Ascending aorta (tissue), 2 donors: ENCODE data around the gene CCDC122. TPM values are rescaled to one million over a fixed set of nuclear protein-coding genes. Genes with fewer than 3 reads are reported as not detected.
A peak's percentile ranks its signal among the peaks of the same experiment; 100 is the strongest.

ENCODE experiments used
- DNase-seq, 2 donors: peaks; one replicate each; pipeline ENCODE4 v3.0.0-alpha.2; 2019; ENCODE audit warnings: low spot score in 2 of 2
- H3K27ac ChIP-seq, 2 donors: fragments of 200-600 bp; sonication (generic); one replicate each; pipeline ENCODE4 v1.5.1; 2016 to 2017; ENCODE audit warnings: mild to moderate bottlenecking in 1 of 2
- H3K27me3 ChIP-seq: fragments of 200-600 bp; sonication (generic); one replicate; pipeline ENCODE4 v1.5.1; 2017
- H3K36me3 ChIP-seq, 2 donors: fragments of 200-600 bp; sonication (generic); one replicate each; pipeline ENCODE4 v1.5.1; 2016
- H3K4me1 ChIP-seq, 2 donors: fragments of 200-600 bp; sonication (generic); one replicate each; pipeline ENCODE4 v1.5.1; 2016 to 2017; ENCODE audit warnings: mild to moderate bottlenecking in 1 of 2
- H3K4me3 ChIP-seq, 2 donors: fragments of 200-600 bp; sonication (generic); one replicate each; pipeline ENCODE4 v1.5.1; 2016 to 2017; ENCODE audit warnings: mild to moderate bottlenecking in 1 of 2
- H3K9me3 ChIP-seq, 2 donors: fragments of 200-600 bp; sonication (generic); one replicate each; pipeline ENCODE4 v1.5.1; 2016
- CTCF ChIP-seq, 3 experiments: fragments of 200-600 bp in 2 of 3; fragments of 450-650 bp in 1 of 3; sonication (generic) in 2 of 3; IDR thresholded peaks; one replicate each; pipeline ENCODE4 v1.5.1; 2016 to 2019; ENCODE audit warnings: antibody characterized with exemption in 3 of 3, mild to moderate bottlenecking in 1 of 3, moderate library complexity in 1 of 3
- intact Hi-C: fragments of 100-400 bp; cut with DNase I; formaldehyde crosslinking; loops from one replicate; pipeline ENCODE4 v1.15.1; 2023
- total RNA-seq: library from RNA; depleted of rRNA; stranded (reverse); fragments of >200 nt; gene quantifications from one replicate; pipeline ENCODE4 v1.1.0, GENCODE V29; 2016

Gene CCDC122
- total RNA-seq, 1 donor from 2014 or later, result 0.64 TPM

- no peak for DNase-seq
- H3K4me3 ChIP-seq, result no peak overlapping the region
- H3K9me3 ChIP-seq, result no peaks in the 10 kb centered on the region
- intact Hi-C loops, result no loop called here
- H3K27me3 ChIP-seq, result no peaks in the 10 kb centered on the region
- H3K36me3 ChIP-seq, result no peaks in the 10 kb centered on the region
- H3K27ac ChIP-seq, result no peak overlapping the region
- H3K4me1 ChIP-seq, result no peaks in the 10 kb centered on the region
- TF ChIP-seq CTCF (IDR thresholded peaks at IDR 0.05), result no peak
These were observed 85.1 kb downstream of the CCDC122 start for GRCh38 chr13:43794416-43794815.

DNA sequence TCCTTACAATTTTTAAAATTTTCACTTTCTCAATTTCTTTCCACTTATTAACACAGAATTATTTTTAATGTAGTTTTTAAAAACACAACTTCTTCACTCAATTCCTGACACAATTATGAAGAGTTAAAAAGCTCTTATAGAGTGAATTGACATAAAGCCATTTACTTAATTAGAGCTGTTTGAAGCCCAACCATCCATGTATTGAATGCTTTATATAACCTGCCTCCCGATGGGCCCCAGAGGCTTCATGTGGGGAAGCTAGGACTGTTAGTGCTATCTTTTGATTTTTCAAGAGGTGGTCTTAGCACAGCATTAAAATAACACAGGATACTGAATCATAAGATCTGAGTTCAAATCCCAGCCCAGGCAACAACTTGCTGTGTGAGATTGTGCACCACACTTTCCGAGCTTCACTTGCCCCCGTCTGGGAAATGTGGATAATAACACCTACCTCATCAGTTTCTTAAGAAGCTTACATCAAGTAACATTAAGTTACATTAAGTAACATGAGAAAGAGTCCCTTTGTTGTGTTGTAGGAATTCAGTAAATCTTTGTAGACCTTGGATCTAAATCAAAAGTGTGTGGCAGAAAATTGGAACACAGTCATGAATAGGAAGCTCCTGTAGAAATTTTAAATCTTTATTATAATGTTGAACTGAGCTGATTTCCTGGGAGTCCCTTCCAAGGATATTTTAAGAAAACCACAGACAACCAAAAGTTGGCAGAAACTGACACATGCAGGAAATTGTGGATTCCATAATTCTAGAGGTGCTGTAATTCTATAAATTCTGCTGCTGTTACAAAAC, 87.3 kb downstream of the CCDC122 start:
- Histone ChIP-seq H3K36me3 (no peaks in the 10 kb centered on the region), H3K4me1 (peaks cover 0 to 4% of the 10 kb centered on the region in 2 donors), H3K27ac (no peak overlapping the region), H3K9me3 (no peaks in the 10 kb centered on the region), H3K27me3 (no peaks in the 10 kb centered on the region), H3K4me3 (no peak overlapping the region)
- intact Hi-C loops, result no loop called here
- TF ChIP-seq CTCF (IDR thresholded peaks at IDR 0.05), result no peak
- DNase-seq, result no peak

GRCh38 chr13:43787997-43788396, 91.5 kb downstream of the CCDC122 start:
- DNase-seq, result no peak
- H3K36me3 ChIP-seq, result no peaks in the 10 kb centered on the region
- peak overlapping the region; percentile 64 to 91 for H3K4me3 ChIP-seq
- peaks cover 4 to 14% of the 10 kb centered on the region in 2 donors for H3K4me1 ChIP-seq
- no peak for TF ChIP-seq CTCF (IDR thresholded peaks at IDR 0.05)
- intact Hi-C loops, result loop anchor here (10.0 kb wide), 1 partner anchor 353 kb away; no protein-coding TSS in a partner anchor
- H3K9me3 ChIP-seq, result no peaks in the 10 kb centered on the region
- no peaks in the 10 kb centered on the region for H3K27me3 ChIP-seq
- H3K27ac ChIP-seq, result no peak overlapping the region

DNA sequence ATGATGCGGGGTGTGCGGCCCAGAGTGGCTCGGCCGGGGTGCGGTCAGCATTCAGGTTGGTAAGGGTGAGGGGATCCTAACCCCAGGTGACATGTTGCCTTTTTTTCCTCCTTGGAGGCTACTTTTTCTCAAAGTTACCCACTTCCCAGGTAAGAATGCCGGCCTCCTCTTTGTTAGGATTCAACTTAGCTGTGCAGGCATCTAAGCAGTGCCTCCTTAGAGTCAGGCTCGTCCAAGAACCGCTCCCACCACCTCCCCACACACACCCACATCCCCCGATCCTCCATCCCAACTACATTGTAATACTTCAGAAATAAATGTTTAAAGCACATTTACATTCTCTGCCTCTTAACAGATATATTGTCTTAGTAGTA, 92.0 kb downstream of the CCDC122 start:
- intact Hi-C loops, result loop anchor here (10.0 kb wide), 1 partner anchor 353 kb away; no protein-coding TSS in a partner anchor
- DNase-seq, result no peak
- H3K36me3 ChIP-seq, result no peaks in the 10 kb centered on the region
- H3K9me3 ChIP-seq, result no peaks in the 10 kb centered on the region
- no peaks in the 10 kb centered on the region for H3K27me3 ChIP-seq
- no peak overlapping the region for H3K27ac ChIP-seq
- H3K4me3 ChIP-seq, result peak overlapping the region; percentile 64 to 91
- peaks cover 4 to 14% of the 10 kb centered on the region in 2 donors for H3K4me1 ChIP-seq
- TF ChIP-seq CTCF (IDR thresholded peaks at IDR 0.05), result no peak

DNA sequence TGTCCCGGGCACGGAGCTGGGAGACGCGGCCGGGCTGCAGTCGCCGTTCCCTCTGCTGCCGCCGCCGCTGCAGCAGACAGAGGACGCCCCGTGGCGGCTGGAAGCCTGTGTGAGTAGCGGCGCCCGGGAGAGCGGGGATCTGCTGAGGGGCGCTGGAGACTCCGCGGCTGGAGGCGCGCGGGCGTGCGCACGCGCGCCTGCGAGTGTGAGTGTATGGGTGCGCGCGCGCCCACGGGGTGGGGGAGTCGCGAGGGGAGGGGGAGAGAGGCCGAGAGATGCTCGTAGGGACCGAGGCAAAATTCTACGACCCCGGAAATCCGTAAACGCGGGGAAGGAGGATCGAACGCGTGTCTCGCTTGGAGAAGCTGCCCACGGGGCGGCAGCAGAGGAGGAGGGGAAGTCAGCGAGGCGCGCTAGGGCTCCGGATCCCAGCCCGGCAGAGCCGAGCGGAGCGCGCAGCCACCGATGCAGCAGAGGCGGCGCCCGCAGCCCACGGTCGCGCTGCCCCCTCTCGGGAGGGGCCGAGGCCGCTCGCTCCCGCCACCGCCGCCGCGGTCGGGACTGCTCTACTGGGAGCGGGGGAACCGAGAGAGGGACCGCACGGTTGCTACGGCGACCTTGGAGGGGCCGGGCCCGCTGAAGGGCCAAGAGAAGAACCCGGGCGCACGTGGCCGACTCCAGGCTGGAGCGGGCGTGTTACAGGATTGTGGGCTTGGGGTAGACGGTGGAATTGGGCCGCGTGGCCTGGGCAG, 92.6 kb downstream of the CCDC122 start, which contains the start of gene ENOX1:
Gene ENOX1 (minus strand): TSS at position 207 of the 752 bp plus-strand sequence.
- DNase-seq, result no peak
- no peaks in the 10 kb centered on the region for H3K9me3 ChIP-seq

More for the DNA sequence above, 92.6 kb downstream of the CCDC122 start, which contains the start of gene ENOX1:
- intact Hi-C loops, result loop anchor here (10.0 kb wide), 1 partner anchor 352 kb away; no protein-coding TSS in a partner anchor
- Histone ChIP-seq H3K27me3 (no peaks in the 10 kb centered on the region), H3K4me1 (peaks cover 4 to 14% of the 10 kb centered on the region in 2 donors), H3K27ac (peak within 1 kb of the TSS in 1 of 2 donors; percentile 48), H3K36me3 (no peaks in the 10 kb centered on the region), H3K4me3 (peak within 1 kb of the TSS; percentile 64 to 91)
- peak in 1 of 3 experiments; percentile 34 for TF ChIP-seq CTCF (IDR thresholded peaks at IDR 0.05)
